Neutrophil (primary cell): ENCODE data around the gene ENOX1.

Experiments used
- H3K27ac ChIP-seq: fragments of 200-600 bp; sonication (generic); 2 replicates; pipeline ENCODE4 v1.5.1; 2016; ENCODE audit warnings: mild to moderate bottlenecking, moderate library complexity
- H3K27me3 ChIP-seq: fragments of 200-600 bp; sonication (generic); 2 replicates; pipeline ENCODE4 v1.6.0; 2016; ENCODE audit warnings: mild to moderate bottlenecking
- H3K36me3 ChIP-seq: fragments of 200-600 bp; sonication (generic); 2 replicates; pipeline ENCODE4 v1.5.1; 2017
- H3K4me1 ChIP-seq, 2 experiments: fragments of 200-600 bp in 1 of 2; sonication (generic) in 1 of 2; 1 replicate in 1 of 2; 2 replicates in 1 of 2; pipeline versions ENCODE4 v1.5.1 to v1.6.1; 2013 to 2016; ENCODE audit warnings: low read depth in 1 of 2, low read length in 1 of 2, mild to moderate bottlenecking in 1 of 2, moderate library complexity in 1 of 2; ENCODE audit not compliant: control insufficient read depth in 1 of 2, insufficient read depth in 1 of 2
- H3K4me3 ChIP-seq, 2 experiments: fragments of 200-600 bp in 1 of 2; sonication (generic) in 1 of 2; 1 replicate in 1 of 2; 2 replicates in 1 of 2; pipeline ENCODE4 v1.5.1; 2013 to 2016; ENCODE audit warnings: low read depth in 1 of 2, low read length in 1 of 2, mild to moderate bottlenecking in 1 of 2, moderate library complexity in 1 of 2
- H3K9me3 ChIP-seq: fragments of 200-600 bp; sonication (generic); 2 replicates; pipeline ENCODE4 v1.5.1; 2016
- TF ChIP-seq, protein P1 (sequence below): fragments of 200-600 bp; sonication (generic); IDR thresholded peaks from 2 replicates; pipeline ENCODE4 v1.5.1; 2016; ENCODE audit warnings: antibody characterized with exemption

Gene ENOX1

DNA sequence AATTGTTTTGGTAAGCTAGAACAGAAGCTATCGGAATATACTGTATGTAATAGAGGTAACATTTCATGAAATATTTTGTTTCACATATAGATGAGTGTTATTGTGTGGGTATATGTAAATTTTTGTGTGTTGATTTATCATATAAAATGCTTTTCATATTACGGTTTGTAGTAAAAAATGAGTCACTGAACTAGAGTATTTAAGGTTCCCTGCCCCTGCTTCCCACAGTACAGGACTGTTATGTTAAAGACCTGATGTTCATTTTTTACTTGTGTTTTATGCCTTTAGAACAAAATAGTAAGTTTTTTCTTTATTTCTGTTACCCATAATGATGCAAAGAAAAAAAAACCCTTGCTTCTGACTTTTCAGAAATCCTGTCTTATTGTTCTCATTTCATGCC, 243.4 kb downstream of the ENOX1 start:
- H3K27me3 ChIP-seq, result no peaks in the 10 kb centered on the region
- TF ChIP-seq, protein P1, sequence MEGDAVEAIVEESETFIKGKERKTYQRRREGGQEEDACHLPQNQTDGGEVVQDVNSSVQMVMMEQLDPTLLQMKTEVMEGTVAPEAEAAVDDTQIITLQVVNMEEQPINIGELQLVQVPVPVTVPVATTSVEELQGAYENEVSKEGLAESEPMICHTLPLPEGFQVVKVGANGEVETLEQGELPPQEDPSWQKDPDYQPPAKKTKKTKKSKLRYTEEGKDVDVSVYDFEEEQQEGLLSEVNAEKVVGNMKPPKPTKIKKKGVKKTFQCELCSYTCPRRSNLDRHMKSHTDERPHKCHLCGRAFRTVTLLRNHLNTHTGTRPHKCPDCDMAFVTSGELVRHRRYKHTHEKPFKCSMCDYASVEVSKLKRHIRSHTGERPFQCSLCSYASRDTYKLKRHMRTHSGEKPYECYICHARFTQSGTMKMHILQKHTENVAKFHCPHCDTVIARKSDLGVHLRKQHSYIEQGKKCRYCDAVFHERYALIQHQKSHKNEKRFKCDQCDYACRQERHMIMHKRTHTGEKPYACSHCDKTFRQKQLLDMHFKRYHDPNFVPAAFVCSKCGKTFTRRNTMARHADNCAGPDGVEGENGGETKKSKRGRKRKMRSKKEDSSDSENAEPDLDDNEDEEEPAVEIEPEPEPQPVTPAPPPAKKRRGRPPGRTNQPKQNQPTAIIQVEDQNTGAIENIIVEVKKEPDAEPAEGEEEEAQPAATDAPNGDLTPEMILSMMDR, result no peak
- no peaks in the 10 kb centered on the region for H3K4me1 ChIP-seq
- H3K4me3 ChIP-seq, result no peak overlapping the region
- no peaks in the 10 kb centered on the region for H3K36me3 ChIP-seq
- H3K27ac ChIP-seq, result no peak overlapping the region
- no peaks in the 10 kb centered on the region for H3K9me3 ChIP-seq

DNA sequence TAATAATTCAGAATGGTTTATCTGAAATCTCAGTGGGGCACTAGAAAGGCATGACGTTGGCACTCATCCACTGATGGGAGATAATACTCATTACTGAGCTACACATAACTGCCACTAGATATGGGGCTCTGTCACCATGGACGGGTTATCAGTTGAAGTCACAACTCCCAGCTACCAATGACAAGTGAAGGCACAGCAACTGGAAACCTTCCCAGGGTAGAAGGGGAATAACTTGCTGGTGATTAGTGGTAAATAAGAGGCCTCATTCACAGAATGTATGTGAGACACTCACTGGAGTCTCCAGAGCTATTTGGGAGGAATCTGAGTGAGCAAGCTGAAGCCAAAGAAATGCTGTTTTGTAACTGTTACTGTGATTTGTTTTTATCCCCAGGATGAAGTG, 249.6 kb downstream of the ENOX1 start:
- H3K9me3 ChIP-seq, result no peaks in the 10 kb centered on the region
- H3K27ac ChIP-seq, result no peak overlapping the region
- H3K4me1 ChIP-seq, result no peaks in the 10 kb centered on the region
- TF ChIP-seq, protein P1, result no peak
- H3K4me3 ChIP-seq, result no peak overlapping the region
- H3K27me3 ChIP-seq, result no peaks in the 10 kb centered on the region
- H3K36me3 ChIP-seq, result no peaks in the 10 kb centered on the region

DNA sequence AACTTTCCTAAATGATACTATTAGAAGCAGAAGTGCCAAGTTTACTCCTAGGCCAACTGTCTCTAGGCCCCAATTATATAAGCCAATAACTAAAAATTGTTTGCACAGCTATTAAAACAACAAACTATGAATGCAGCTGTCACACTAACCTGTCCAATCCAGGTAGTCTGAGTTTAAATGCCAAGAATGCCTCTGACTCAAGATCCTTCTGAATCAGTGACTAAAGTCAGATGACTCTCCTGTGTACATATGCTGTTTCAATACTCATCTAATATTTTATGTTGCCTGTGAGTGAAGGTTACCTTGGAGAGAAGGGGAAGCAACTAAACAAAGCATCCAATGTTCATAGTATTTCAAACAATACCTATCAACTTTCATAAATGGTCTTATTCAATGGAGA, 257.0 kb downstream of the ENOX1 start:
- Histone ChIP-seq H3K4me3 (no peak overlapping the region), H3K36me3 (no peaks in the 10 kb centered on the region), H3K4me1 (no peaks in the 10 kb centered on the region), H3K27ac (no peak overlapping the region), H3K27me3 (no peaks in the 10 kb centered on the region), H3K9me3 (no peaks in the 10 kb centered on the region)
- TF ChIP-seq, protein P1, result no peak

DNA sequence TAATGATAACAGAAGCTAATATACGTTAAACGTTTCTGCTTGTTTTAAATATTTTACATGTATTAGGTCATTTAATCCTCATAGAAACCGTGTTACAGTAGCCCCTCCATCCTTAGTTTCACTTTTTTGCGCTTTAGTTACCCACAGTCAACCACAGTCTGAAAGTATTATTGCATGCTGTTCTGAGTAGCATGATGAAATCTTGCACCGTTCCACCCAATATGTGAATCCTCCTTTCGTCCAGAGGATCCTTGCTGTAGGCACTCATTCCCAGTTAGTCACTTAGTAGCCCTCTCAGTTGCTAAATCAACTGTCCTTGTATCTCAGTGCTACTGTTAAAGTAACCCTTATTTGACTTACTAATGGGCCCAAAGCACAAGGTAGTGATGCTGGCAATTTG, 257.8 kb downstream of the ENOX1 start:
- no peak overlapping the region for H3K27ac ChIP-seq
- H3K27me3 ChIP-seq, result no peaks in the 10 kb centered on the region
- H3K4me1 ChIP-seq, result no peaks in the 10 kb centered on the region
- no peaks in the 10 kb centered on the region for H3K36me3 ChIP-seq
- TF ChIP-seq, protein P1, result no peak
- no peak overlapping the region for H3K4me3 ChIP-seq
- no peaks in the 10 kb centered on the region for H3K9me3 ChIP-seq

DNA sequence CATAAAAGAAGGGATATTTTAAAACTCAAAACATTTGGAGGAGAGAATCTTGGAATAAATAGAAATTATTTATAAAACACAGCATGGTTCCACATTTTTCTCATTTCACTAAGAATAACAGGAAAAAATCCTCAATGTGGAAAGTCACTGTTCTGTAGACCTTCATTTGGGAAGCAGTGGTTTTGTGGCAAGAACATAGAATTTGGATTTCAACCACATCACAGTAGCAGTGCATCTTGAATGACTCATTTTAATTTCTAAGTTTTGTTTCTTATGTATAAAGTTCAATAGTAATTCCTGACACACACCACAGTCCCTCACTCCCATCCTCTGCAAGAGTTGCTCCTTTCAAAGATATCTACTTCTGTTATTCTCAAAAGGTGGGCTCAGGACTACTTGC, 264.0 kb downstream of the ENOX1 start:
- no peak overlapping the region for H3K27ac ChIP-seq
- H3K4me1 ChIP-seq, result no peaks in the 10 kb centered on the region
- no peaks in the 10 kb centered on the region for H3K9me3 ChIP-seq
- H3K36me3 ChIP-seq, result no peaks in the 10 kb centered on the region
- no peak overlapping the region for H3K4me3 ChIP-seq
- H3K27me3 ChIP-seq, result no peaks in the 10 kb centered on the region
- TF ChIP-seq, protein P1, result no peak

DNA sequence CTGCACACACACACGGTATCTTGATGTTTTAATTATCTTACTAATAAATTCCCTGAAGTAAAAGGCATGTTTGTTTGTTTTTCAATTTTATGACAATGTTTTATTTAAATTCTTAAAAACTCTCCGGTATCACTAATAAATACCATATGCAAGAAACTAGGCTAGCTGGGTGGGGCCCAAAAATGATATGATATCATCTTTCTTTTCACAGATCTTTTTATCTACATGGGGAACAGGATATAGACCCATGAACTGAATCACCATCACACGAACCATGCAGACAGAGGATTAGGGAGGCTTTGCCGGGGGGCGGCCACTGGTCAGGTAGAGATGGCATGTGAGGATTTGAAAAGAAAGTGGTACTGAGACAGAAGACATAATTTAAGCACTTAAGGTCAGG, 266.4 kb downstream of the ENOX1 start:
- H3K9me3 ChIP-seq, result no peaks in the 10 kb centered on the region
- H3K4me3 ChIP-seq, result no peak overlapping the region
- no peaks in the 10 kb centered on the region for H3K27me3 ChIP-seq
- no peaks in the 10 kb centered on the region for H3K4me1 ChIP-seq
- TF ChIP-seq, protein P1, result no peak
- H3K27ac ChIP-seq, result no peak overlapping the region
- H3K36me3 ChIP-seq, result no peaks in the 10 kb centered on the region
